H4 (cell line): ENCODE results near the gene FGD2. TPM values are rescaled to one million over a fixed set of nuclear protein-coding genes. Genes with fewer than 3 reads are reported as not detected.
"Not testable (repeated sequence)": the region's sequence is repeated elsewhere in the genome, so short reads cannot be mapped to it uniquely, and the experiment has no call there.

Experiments
- DNase-seq: peaks from one replicate; pipeline ENCODE4 v3.0.0-alpha.2; 2015; ENCODE audit warnings: low spot score
- total RNA-seq: library from RNA; depleted of rRNA; stranded (reverse); fragments of >200 nt; shearing (Covaris generic); gene quantifications from 2 replicates; pipeline ENCODE4 v1.2.3, GENCODE V29; 2014; rRNA removed

The FGD2 gene
- total RNA-seq, 1 experiment from 2014 or later, result not detected

- DNase-seq, result no peak
Observed at GRCh38 chr6:37057678-37058077, 52.2 kb downstream of the FGD2 start.

- DNase-seq, result no peak
Observed at GRCh38 chr6:37058084-37058586, 52.7 kb downstream of the FGD2 start.

DNA sequence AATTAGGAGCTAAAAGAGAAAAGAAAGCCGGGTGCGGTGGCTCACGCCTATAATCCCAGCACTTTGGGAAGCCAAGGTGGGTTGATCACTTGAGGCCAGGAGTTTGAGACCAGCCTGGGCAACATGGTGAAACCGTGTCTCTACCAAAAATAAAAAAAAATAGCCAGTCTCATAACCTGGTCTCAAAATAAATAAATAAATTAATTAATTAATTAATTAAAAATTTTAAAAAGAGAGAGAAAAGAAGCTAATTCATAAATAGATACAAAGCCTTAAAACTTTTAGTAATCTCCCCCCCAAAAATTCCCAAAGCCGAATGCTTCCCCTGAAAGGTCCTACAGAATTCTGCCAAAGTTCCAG is 53.5 kb downstream of the FGD2 start:
- DNase-seq, result not testable (repeated sequence)

- DNase-seq, result peak; percentile 96
Observed at GRCh38 chr6:37059344-37060194, 54.1 kb downstream of the FGD2 start.

GRCh38 chr6:37060195-37060559 is 54.7 kb downstream of the FGD2 start:
- no peak for DNase-seq

GRCh38 chr6:37061157-37061804 is 55.8 kb downstream of the FGD2 start:
- no peak for DNase-seq

GRCh38 chr6:37062424-37062823 is 57.0 kb downstream of the FGD2 start:
- no peak for DNase-seq

GRCh38 chr6:37068356-37069270 is 63.2 kb downstream of the FGD2 start:
- DNase-seq, result no peak

- DNase-seq, result no peak
Observed at GRCh38 chr6:37069639-37070038, 64.2 kb downstream of the FGD2 start.

DNA sequence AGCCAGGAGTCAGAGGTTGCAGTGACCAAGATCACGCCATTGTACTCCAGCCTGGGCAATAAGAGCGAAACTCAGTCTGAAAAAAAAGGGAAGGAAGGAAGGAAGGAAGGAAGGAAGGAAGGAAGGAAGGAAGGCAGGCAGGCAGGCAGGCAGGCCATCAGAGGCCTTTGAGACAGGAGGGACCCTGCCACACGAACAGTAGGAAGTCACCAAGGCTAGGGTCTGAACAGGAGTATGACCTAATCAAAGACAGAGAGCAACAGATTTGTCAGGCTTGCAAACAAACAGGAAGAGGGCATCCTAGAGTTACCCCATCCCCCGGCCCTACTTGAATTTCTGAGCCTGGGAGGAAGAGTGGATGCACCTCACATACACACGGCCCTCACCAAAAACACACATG is 67.1 kb downstream of the FGD2 start:
- DNase-seq, result no peak

GRCh38 chr6:37074053-37074827 is 68.8 kb downstream of the FGD2 start:
- DNase-seq, result no peak

DNA sequence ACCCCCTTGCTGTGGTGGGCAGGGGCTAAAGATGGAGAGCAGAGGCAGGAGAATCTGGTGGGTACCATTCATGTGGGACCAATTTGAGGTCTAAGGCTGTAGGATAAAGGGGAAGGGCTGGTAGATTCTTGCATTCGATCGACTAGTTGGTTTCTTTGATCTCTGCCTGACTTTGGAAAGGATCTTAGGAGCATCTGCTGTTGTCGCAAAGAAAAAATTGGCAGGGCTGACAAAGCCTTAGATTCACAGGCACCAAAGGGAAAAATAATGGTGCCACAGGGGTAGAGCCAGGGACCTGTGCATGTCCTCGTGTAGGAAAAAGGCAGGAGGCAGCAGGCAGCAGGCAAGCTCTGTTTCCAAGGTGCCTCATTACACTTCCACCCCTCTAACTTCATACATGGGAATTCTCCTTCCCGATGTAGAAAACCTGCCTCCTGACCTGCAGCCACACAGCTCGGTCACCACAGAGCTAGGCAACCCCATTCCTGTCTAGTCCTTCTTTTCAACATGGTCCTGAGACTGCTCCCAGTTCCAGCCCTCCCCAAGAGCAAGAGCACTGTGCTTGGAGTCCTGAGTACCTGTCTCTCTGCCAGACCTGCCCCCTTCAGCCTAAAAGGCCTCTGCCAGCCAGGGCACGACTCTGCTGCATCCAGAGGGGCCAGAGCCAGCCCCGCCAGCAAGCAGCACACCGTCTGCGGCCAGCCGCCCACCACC is 71.9 kb downstream of the FGD2 start:
- DNase-seq, result no peak

DNA sequence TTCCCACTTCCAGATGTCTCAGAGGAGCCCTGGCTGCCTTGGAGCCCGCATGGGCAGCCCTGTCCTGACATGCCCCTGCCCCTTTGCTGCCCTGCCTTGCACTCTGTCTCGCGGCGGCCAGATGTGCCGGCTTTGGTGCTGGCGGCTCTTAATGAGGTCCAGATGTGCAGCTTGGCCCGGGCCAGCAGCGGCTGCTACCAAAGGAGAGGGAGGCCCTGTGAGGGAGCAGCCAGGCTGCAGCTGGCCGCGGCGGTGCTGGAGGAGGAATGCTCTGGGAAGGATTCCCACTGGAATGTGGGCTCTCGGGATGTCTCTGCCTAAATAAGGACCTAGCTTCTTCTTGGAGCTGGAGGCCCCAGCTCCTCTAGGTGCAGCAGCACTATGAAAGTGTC is 72.4 kb downstream of the FGD2 start:
- peak; percentile 85 for DNase-seq

Other genes with a start within 250 kb of the FGD2 start
- gene CPNE5, start 166.2 kb upstream of the FGD2 start, total RNA-seq, result not detected in 2 replicates
- gene PPIL1, start 130.9 kb upstream of the FGD2 start, total RNA-seq, result 76.8 and 78.3 TPM in 2 replicates
- 34.2 and 39.6 TPM in 2 replicates for gene C6orf89, start 119.7 kb upstream of the FGD2 start, total RNA-seq
- not detected in 2 replicates for gene PI16, start 50.9 kb upstream of the FGD2 start, total RNA-seq
- 165 and 174 TPM in 2 replicates for gene MTCH1, start 19.5 kb upstream of the FGD2 start, total RNA-seq
- gene PIM1, start 164.5 kb downstream of the FGD2 start, total RNA-seq, result 9.2 and 12.3 TPM in 2 replicates